GM18909 (cell line): ENCODE measurements around the gene PLEKHG3.

Source experiments
- ATAC-seq: cut with Tn5 transposase; IDR thresholded peaks from one replicate; pipeline ENCODE4 v1.9.1; 2021; ENCODE audit warnings: mild to moderate bottlenecking; ENCODE audit not compliant: unreplicated experiment, poor library complexity

Gene PLEKHG3

GRCh38 chr14:64773046-64773445 lies 68.8 kb downstream of the PLEKHG3 start:
- no peak for ATAC-seq

GRCh38 chr14:64773577-64773976 lies 69.4 kb downstream of the PLEKHG3 start:
- no peak for ATAC-seq

- no peak for ATAC-seq
Measured at GRCh38 chr14:64774272-64774671, 70.0 kb downstream of the PLEKHG3 start.

- no peak for ATAC-seq
Measured at GRCh38 chr14:64775081-64775777, 71.0 kb downstream of the PLEKHG3 start.

- ATAC-seq, result no peak
Measured at GRCh38 chr14:64777461-64777860, 73.2 kb downstream of the PLEKHG3 start.

GRCh38 chr14:64778104-64778754 lies 74.0 kb downstream of the PLEKHG3 start:
- no peak for ATAC-seq

- no peak for ATAC-seq
Measured at GRCh38 chr14:64779472-64779871, 75.2 kb downstream of the PLEKHG3 start.

GRCh38 chr14:64782196-64782595 lies 78.0 kb downstream of the PLEKHG3 start:
- no peak for ATAC-seq

- no peak for ATAC-seq
Measured at GRCh38 chr14:64784006-64784405, 79.8 kb downstream of the PLEKHG3 start.

GRCh38 chr14:64786296-64787149 lies 82.3 kb downstream of the PLEKHG3 start:
- no peak for ATAC-seq

GRCh38 chr14:64787619-64788018 lies 83.4 kb downstream of the PLEKHG3 start:
- ATAC-seq, result no peak

- no peak for ATAC-seq
Measured at GRCh38 chr14:64788706-64789105, 84.5 kb downstream of the PLEKHG3 start.

- ATAC-seq, result no peak
Measured at GRCh38 chr14:64789696-64790095, 85.5 kb downstream of the PLEKHG3 start.

GRCh38 chr14:64790478-64790877 lies 86.3 kb downstream of the PLEKHG3 start:
- ATAC-seq, result no peak

GRCh38 chr14:64792231-64792630 lies 88.0 kb downstream of the PLEKHG3 start:
- ATAC-seq, result no peak

- ATAC-seq, result no peak
Measured at GRCh38 chr14:64792871-64793560, 88.8 kb downstream of the PLEKHG3 start.

GRCh38 chr14:64795211-64795610 lies 91.0 kb downstream of the PLEKHG3 start:
- no peak for ATAC-seq

GRCh38 chr14:64795921-64796320 lies 91.7 kb downstream of the PLEKHG3 start:
- no peak for ATAC-seq

- ATAC-seq, result no peak
Measured at GRCh38 chr14:64796369-64796768, 92.1 kb downstream of the PLEKHG3 start.

GRCh38 chr14:64799555-64799954 lies 95.3 kb downstream of the PLEKHG3 start:
- no peak for ATAC-seq
